Kidney (tissue), 14 donors: ENCODE results near the gene STAT1. TPM values are rescaled to one million over a fixed set of nuclear protein-coding genes. Genes with fewer than 3 reads are reported as not detected.

Source experiments
- DNase-seq, 5 donors: peaks; one replicate each; pipeline ENCODE4 v3.0.0-alpha.2; 2013 to 2020
- FAIRE-seq: peaks from 2 replicates; lab custom pipeline; 2012; peaks lifted over from hg19 to GRCh38; lab: Jason Lieb, UNC
- H3K27ac ChIP-seq, 2 donors: one replicate each; pipeline ENCODE4 v1.7.0; 2013; ENCODE audit warnings: low read depth in 2 of 2, low read length in 2 of 2, inconsistent platforms in 1 of 2
- H3K27me3 ChIP-seq: one replicate; pipeline ENCODE4 v1.7.1; 2013; ENCODE audit warnings: low read length, inconsistent platforms; ENCODE audit not compliant: control insufficient read depth, insufficient read depth
- H3K36me3 ChIP-seq, 3 donors: one replicate each; pipeline versions ENCODE4 v1.7.0 to v1.7.1; 2013; ENCODE audit warnings: low read length in 3 of 3, control low read depth in 1 of 3, inconsistent platforms in 1 of 3; ENCODE audit not compliant: insufficient read depth in 3 of 3, control insufficient read depth in 2 of 3
- H3K4me1 ChIP-seq, 3 donors: one replicate each; pipeline versions ENCODE4 v1.7.0 to v1.7.1; 2013; ENCODE audit warnings: low read length in 3 of 3, inconsistent platforms in 1 of 3, low read depth in 1 of 3; ENCODE audit not compliant: control insufficient read depth in 2 of 3, insufficient read depth in 2 of 3
- H3K4me3 ChIP-seq, 3 donors: one replicate each; pipeline versions ENCODE4 v1.7.0 to v1.8.1; 2013; ENCODE audit warnings: low read length in 3 of 3, control low read depth in 1 of 3, inconsistent platforms in 1 of 3
- H3K9ac ChIP-seq, 3 donors: one replicate each; pipeline versions ENCODE4 v1.7.0 to v1.7.1; 2013; ENCODE audit warnings: low read length in 3 of 3, control low read depth in 1 of 3, inconsistent platforms in 1 of 3
- H3K9me3 ChIP-seq, 3 donors: one replicate each; pipeline versions ENCODE4 v1.7.0 to v1.7.1; 2013; ENCODE audit warnings: low read length in 3 of 3, control low read depth in 1 of 3, inconsistent platforms in 1 of 3; ENCODE audit not compliant: control insufficient read depth in 2 of 3, insufficient read depth in 1 of 3
- CTCF ChIP-seq: IDR thresholded peaks from 3 replicates; pipeline ENCODE4 v1.5.1; 2012; ENCODE audit warnings: mild to moderate bottlenecking, moderate library complexity, borderline replicate concordance; ENCODE audit not compliant: insufficient read depth; ENCODE audit errors: extremely low read depth
- intact Hi-C: fragments of 100-400 bp; cut with DNase I; formaldehyde crosslinking; loops from one replicate; pipeline ENCODE4 v1.11.1; 2022
- polyA plus RNA-seq: library from polyadenylated mRNA; stranded (reverse); fragments of 350-450 nt; fragmentation: Illumina TruSeq; extraction: RNeasy Lipid Tissue Mini Kit (QIAGEN cat#74804); gene quantifications from one replicate; pipeline ENCODE4 v1.2.3, GENCODE V29; 2014; ENCODE audit warnings: low read depth, low replicate concordance; ENCODE audit not compliant: insufficient read depth
- total RNA-seq: library from RNA; stranded (reverse); fragmentation: NEBNext Ultra II Directional; extraction: Animal tissue kit (Norgen Biotek cat#: 25700); gene quantifications from one replicate; pipeline ENCODE4 v1.2.1, GENCODE V29; 2021
- donor health status: control.
- donor health status: control.
- donor health status: control.
- donor health status: control.
- donor health status: control.
- donor health status: DM: yes; HTN: yes; CAD: no.
- donor health status: Normal renal cell carcinoma (clear cell type).

STAT1 gene
- total and polyA plus RNA-seq, 2 donors from 2014 or later: 37.5 to 121 TPM

GRCh38 chr2:191012845-191013681 is 908 bp downstream of the STAT1 start:
- DNase-seq (no peak), FAIRE-seq (no peak)
- H3K27me3 ChIP-seq: no peaks in the 10 kb centered on the region
- intact Hi-C loops: no loop called here
- H3K9ac ChIP-seq: peak overlapping the region; percentile 79 to 98 (median 91)
- H3K36me3 ChIP-seq: peaks cover 4 to 9% (median 5%) of the 10 kb centered on the region in 3 donors
- H3K4me1 ChIP-seq: peaks cover 0 to 15% (median 0%) of the 10 kb centered on the region in 3 donors
- H3K4me3 ChIP-seq: peak overlapping the region; percentile 85 to 100 (median 99)
- peak overlapping the region; percentile 91 to 97 for H3K27ac ChIP-seq
- TF ChIP-seq CTCF: no peak
- no peaks in the 10 kb centered on the region for H3K9me3 ChIP-seq

- Histone ChIP-seq H3K36me3 (peaks cover 4 to 12% (median 5%) of the 10 kb centered on the region in 3 donors), H3K27me3 (no peaks in the 10 kb centered on the region), H3K27ac (no peak overlapping the region), H3K9me3 (no peaks in the 10 kb centered on the region), H3K4me3 (peak overlapping the region in 2 of 3 donors; percentile 85 to 100), H3K9ac (peak overlapping the region in 1 of 3 donors; percentile 79), H3K4me1 (peaks cover 0 to 15% (median 0%) of the 10 kb centered on the region in 3 donors)
- TF ChIP-seq CTCF: no peak
- DNase-seq: no peak
- FAIRE-seq: no peak
- intact Hi-C loops: no loop called here
Observed at GRCh38 chr2:191012346-191012745, 1.6 kb downstream of the STAT1 start.

GRCh38 chr2:191010887-191011885 is 2.8 kb downstream of the STAT1 start:
- Histone ChIP-seq H3K27ac (no peak overlapping the region), H3K9ac (no peak overlapping the region), H3K9me3 (no peaks in the 10 kb centered on the region), H3K36me3 (peaks cover 10 to 24% (median 13%) of the 10 kb centered on the region in 3 donors), H3K4me3 (peak overlapping the region in 2 of 3 donors; percentile 5 to 17), H3K27me3 (no peaks in the 10 kb centered on the region), H3K4me1 (peaks cover 0 to 15% (median 0%) of the 10 kb centered on the region in 3 donors)
- intact Hi-C loops: no loop called here
- FAIRE-seq (no peak), DNase-seq (no peak)
- no peak for TF ChIP-seq CTCF
